HG02798 (cell line): ENCODE measurements around the gene NOCT.
"Not testable (repeated sequence)": the region's sequence is repeated elsewhere in the genome, so short reads cannot be mapped to it uniquely, and the experiment has no call there.

Experiments used
- ATAC-seq: cut with Tn5 transposase; IDR thresholded peaks from one replicate; pipeline ENCODE4 v1.9.1; 2021; ENCODE audit warnings: mild to moderate bottlenecking; ENCODE audit not compliant: unreplicated experiment, poor library complexity

NOCT gene, protein sequence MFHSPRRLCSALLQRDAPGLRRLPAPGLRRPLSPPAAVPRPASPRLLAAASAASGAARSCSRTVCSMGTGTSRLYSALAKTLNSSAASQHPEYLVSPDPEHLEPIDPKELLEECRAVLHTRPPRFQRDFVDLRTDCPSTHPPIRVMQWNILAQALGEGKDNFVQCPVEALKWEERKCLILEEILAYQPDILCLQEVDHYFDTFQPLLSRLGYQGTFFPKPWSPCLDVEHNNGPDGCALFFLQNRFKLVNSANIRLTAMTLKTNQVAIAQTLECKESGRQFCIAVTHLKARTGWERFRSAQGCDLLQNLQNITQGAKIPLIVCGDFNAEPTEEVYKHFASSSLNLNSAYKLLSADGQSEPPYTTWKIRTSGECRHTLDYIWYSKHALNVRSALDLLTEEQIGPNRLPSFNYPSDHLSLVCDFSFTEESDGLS

DNA sequence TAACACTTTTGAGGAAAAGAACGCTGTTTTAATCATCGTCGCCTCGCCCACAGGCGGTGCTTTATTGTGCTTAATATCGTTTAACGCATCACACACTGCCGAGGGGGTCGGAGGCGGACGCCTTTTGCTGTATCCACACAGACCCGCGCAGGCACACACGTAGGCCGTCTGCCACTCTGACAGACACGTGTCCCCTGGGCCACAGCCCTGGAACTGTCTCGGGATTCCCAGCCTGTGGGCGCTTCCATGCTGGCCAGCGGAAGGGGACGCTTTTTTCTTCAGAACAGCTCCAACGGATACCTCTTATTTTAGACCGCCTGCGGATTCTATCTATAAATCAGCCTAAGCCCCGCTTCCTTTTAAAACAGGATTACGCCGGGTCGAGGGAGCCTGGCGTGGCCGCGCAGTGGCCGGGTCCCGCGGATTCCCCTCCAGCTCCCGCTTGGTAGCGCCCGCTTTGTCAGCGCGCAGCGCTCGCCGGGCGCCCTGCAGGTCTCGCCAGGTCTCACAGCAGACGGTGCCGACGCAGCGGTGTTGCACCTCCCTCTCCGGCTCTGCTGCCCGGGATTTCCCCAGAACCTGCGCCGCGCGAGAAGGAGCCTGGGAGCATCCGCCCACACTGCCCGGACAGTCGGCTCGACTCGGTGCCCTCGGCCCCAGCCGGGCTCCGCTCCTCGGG, at the start of gene NOCT:
TSS of gene NOCT (plus strand) at position 513 of the 679 bp plus-strand sequence. CDS start 201 bp downstream, outside the sequence.
- peak; percentile 95 for ATAC-seq

DNA sequence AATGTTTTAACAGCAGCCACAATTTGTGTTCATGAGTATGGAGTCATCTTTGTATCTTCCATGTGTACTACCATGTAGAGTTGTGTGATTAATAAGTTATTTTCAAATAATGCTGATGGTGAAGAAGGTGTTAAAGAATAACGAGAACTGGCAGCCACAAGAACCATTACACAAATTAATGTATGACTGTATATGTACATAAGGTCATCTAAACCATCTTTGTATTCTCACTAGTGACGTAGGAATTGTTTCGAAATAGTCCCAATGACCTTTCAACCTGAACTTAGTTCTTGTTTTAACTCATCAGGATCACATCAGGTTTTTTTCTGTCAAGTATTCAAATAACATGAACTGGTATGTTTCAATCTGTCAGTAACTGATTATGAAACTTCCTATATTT, 48.3 kb upstream of the NOCT start:
- peak; percentile 96 for ATAC-seq

DNA sequence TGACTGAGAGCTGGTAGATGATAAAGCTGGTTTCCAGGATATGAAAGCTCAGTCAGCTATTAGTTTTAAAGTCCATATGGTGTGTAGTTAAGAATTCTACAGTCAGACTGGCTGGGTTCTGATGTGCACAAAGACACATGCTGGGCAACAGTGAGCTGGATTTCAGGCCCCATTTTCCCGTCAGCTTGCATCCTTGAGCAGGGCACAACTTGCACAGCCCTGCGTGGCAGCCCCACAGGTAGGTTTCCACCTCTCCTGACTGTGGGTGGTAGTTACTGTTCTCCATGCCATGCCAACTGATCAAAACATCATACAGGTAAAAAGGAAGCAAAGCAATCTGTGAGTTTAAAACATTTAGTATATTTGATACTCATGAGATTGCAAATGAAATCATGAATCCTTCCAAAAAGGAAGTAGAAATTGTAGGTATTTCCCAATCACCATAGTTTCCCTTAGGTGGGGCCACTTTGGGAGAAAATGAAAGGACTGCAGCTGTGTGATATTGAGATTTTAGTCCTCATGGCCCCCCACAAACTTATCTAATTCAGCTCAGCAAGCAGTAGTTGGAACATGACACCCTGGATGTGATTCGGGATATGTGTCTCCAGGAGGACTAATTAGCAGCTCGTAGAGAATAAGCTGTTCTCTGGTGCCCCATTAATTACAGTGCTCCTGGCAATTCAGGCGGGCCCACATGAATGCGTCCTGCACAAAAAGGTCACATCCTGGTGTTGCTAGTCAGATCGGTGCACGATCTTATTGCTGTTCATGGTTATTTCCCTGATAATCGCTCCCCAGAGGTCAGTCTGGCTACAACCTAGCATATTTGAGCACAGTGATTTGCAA, 42.4 kb upstream of the NOCT start:
- no peak for ATAC-seq

DNA sequence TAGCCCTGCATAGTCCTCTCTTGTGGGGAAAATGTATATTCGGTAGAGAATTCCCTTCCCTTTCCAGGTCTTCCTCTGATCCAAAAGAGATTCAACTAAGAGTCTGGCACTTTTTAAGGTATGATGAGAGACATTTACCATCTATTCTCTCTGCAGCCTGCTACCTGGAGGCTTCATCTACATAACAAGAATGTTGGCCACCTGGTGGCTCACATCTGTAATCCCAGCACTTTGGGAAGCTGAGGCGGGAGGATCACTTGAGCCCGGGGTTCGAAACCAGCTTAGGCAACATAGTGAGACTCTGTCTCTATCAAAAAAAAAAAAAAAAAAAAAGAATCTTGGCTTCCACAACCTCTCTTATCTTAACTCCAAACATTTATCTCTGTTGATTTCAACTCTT, 40.4 kb upstream of the NOCT start:
- ATAC-seq = no peak

DNA sequence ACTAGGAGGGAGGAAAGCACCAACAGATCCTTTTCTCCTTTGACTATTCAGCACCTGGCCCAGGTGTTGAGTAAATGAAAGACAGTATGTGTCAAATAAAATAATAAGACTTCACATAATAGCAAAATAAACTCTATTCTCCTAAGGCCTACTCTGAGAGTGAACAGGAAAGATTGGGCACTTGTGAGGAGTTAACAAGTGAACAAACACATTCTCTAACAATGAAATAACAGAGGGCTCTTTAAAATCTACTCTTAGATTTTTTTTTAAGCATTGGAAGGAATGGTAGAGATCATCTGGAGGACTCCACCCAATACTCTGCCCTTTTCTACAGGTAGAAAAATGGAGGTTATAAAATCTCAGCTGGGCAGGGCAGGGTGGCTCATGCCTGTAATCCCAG, 39.1 kb upstream of the NOCT start:
- ATAC-seq = no peak

DNA sequence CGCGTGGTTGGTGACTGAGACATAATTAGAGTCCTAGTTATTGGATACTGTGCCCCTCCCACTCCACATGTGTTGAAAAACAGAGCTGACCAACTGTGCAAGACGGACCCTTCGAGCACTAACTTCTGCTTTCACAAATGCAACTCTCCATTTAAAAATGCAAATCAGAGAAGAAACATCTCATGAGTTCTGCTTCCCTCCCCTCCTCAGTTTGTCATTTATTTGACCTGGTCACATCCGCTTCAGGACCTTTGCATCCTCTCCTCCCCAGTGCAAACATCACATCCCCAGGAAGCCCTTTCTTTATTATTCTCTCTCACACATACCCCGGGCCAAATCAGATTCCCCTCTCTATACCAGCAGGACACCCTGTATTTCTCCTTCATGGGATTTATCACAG, 38.1 kb upstream of the NOCT start:
- peak; percentile 90 for ATAC-seq

DNA sequence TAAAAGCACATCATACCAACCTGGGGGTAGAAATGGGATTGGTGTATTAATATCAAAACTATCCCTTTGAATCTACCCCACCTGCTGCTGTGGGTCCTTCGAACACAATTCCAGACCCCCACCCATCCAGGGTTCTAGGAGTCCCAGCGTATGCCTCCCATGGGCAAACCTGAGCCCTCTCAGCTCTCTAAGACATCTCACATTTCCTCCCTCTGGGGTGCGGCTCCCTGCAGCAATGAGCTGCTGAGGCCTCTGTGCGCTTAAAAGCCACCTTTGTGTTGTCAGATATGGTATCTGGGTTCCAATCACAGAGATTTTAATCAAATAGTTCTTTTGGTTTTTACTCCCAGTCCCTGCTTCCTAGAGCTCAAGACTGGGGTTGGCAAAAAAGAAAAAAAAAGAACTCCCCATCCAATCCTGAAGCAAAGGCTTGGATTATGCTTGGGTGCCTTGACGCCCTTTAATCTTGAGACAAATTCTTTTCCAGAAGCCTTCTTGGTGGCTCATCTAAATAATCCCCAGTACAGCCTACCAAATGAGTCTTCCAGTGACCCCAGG, 37.5 kb upstream of the NOCT start:
- ATAC-seq = no peak

DNA sequence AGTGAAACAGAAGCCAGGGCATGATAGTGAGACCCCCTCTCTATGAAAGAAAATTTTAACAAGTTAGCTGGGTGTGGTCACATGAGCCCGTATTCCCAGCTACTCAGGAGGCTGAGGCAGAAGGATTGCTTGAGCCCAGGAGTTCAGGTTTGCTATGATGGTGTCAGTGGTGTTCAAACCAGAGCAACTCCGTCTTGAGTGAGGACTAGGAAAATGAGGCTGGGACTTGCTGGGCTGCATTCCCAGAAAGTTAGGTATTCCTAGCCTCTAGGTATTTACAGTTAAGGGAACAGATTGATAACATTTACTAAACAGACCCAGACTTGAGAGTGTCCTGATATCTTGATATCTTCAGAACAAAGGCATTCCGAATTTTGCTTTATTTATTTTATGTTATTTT, 37.0 kb upstream of the NOCT start:
- no peak for ATAC-seq

DNA sequence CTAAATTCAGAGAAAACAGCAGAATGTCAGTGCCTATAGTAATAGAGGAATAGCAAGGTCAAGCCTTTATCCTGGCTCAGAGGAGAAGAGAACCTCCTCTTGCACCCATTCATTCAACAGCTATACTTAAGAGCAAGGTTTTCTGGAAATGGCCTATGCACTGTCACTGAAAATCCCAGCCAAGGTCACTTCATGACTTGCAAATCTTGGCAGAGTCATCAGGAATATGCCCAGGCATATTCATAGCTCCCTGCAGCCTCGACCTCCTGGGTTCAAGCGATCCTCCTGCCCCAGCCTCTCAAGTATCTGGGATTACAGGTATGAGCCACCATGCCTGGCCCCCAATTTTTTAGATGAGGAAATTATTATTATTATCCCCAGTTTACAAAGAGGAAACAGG, 35.8 kb upstream of the NOCT start:
- ATAC-seq = no peak

DNA sequence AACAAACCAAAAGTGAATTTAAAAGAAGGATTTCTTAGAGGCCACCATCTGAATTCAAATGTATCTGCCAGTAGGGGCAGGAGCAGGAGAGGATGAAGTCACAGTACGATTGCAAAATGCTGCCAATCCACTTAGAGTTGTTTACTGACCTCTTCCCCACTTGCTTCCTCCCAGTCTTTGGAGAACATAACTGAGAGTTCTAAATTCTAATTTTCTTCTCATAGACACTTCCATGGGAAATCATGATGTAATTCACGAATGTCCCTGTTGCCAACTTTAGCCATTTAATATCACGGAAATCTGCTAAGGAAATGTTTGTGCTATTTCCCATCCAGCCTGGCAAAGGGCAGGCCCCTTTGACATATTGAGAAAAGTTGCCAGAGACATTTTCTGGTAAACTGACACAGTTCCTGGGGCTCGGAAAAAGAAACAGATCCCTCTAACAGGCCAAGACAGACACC, 33.6 kb upstream of the NOCT start:
- no peak for ATAC-seq

DNA sequence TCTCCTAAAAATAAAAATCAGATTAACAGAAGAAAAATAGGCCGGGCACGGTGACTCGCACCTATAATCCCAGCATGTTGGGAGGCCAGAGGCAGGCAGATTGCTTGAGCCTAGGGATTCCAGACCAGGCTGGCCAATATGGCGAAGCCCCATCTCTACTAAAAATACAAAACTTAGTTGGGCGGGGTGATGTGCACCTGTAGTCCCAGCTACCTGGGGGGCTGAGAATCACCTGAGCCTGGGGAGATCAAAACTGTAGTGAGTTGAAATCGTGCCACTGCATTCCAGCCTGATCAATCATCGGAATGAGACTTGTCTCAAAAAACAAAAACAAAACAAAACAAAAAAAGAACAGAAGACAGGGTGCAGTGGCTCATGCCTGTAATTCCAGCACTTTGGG, 32.8 kb upstream of the NOCT start:
- no peak for ATAC-seq

DNA sequence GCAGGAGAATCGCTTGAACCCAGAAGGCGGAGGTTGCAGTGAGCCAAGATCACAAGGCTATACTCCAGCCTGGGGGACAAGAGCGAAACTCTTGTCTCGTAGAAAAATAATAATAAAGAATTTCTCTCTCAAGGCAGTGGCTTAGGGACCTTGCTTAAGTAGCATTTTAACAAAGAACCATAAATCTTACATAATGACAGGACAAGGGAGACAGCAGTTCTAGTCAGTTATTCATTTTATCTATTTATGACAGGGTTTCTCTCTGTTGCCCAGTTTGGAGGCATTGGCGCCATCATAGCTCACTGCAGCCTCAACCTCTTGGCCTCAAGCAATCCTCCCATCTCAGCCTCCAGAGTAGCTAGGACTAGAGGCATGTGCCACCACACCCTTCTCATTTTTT, 31.9 kb upstream of the NOCT start:
- ATAC-seq = no peak

DNA sequence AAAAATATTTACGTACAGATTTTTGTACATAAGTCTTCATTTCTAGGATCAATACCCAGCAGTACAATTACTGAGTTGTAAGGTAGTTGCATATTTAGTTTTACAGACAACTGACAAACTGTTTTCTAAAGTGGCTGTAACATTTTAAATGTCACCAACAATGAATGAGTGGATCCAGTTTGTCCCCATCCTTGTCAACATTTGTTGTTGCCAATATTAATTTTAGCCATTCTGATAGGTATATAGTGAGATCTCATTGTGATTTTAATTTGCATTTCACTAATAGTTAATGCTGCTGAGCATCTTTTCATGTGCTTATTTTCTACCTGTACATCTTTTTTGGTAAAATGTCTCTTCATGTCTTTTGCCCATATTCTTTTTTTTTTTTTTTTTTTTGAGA, 30.9 kb upstream of the NOCT start:
- ATAC-seq = no peak

DNA sequence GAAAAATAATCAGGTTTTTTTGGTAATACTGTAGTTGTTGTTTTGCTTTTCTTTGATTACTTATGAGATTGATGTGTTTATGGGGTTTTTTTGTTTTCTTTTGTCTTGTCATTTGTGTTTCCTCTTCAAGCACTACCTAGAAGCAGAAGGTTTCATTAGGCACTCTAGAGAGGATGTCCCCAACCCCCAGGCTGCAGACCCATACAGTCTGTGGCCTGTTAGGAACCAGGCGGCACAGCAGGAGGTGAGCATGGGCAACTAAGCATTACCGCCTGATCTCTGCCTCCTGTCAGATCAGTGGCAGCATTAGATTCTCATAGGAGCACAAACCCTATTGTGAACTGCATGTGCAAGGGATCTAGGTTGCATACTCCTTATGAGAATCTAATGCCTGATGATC, 22.9 kb upstream of the NOCT start:
- no peak for ATAC-seq

DNA sequence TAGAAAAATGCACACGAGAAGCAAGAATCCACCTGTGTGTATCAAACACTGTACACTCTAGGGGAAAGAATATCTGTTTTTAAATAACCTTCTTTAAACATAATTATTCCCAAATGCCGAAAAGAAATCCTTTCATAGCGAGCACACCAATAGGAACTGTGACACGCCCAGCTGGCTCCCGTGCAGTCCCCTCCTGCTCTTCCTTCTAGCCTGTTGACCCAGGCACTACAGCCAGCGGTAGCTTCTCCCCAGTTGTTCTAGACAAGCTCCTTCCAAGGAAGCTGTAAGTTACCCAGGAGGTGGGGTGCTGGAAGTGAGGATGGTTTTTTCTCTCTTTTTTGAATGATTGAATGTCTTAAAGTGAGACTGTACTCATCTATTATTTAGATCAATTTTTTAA, 19.5 kb upstream of the NOCT start:
- no peak for ATAC-seq

DNA sequence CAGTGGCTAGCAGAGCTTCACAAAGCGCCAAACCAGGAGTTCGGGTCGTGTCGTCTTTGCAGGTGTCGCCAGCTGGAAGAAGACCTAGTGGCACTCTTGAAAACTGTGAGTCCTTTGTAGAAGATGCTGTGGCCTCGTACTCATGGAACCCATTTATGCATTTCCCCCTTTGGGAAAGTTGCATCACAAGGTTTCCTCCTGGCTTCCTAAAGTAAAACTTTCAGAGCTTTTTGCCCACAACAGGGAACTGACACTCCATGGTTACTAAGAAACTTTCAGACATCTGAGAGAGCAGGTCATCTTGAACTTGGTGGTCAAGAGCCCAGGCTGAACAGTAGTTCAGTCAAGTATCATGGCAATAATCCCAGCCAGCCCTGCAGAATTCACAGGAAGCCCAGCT, 15.9 kb upstream of the NOCT start:
- ATAC-seq = no peak

DNA sequence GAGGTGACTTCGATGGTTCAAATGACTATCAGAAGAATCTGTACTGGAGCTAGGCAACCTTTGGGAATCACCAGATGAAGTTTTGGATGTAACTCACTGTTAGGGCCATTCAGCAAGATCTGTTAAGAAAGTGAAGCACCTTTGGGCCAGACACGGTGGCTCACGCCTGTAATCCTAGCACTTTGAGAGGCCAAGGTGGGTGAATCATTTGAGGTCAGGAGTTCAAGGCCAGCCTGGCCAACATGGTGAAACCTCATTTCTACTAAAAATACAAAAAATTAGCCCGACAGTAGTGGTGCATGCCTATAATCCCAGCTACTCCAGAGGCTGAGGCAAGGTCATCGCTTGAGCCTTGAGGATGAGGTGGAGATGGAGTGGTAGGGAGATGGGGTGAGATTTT, 15.4 kb upstream of the NOCT start:
- ATAC-seq = not testable (repeated sequence)

DNA sequence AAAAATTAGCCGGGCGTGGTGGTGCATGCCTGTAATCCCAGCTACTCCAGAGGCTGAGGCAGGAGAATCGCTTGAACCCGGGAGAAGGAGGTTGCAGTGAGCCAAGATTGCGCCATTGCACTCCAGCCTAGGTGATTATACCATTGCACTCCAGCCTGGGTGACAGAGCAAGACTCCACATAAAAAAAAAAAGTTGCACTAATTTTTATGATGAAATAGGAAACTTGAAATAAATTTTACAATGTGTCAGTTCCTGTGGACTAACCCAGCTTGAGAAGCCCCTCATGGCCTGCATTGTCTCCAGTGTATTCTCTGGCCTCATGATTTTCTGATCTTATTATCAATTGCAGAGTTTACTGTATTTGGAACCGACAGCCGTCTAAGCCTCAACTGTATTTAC, 14.2 kb upstream of the NOCT start:
- ATAC-seq = not testable (repeated sequence)

DNA sequence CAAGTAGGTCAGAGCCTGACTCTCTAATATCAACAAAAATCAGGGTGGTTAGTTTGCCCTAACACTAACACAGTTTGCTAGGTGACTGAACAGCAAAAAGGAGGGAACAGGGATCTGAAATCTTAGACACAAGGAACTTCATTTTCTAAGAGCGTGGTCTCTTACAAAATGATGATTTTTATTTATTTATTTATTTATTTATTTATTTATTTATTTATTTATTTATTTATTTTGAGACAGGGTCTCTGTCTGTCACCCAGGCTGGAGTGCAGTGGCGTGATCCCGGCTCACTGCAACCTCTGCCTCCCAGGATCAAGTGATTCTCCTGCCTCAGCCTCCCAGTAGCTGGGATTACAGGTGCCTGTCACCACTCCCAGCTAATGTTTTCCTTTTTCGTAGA, 11.9 kb upstream of the NOCT start:
- not testable (repeated sequence) for ATAC-seq

DNA sequence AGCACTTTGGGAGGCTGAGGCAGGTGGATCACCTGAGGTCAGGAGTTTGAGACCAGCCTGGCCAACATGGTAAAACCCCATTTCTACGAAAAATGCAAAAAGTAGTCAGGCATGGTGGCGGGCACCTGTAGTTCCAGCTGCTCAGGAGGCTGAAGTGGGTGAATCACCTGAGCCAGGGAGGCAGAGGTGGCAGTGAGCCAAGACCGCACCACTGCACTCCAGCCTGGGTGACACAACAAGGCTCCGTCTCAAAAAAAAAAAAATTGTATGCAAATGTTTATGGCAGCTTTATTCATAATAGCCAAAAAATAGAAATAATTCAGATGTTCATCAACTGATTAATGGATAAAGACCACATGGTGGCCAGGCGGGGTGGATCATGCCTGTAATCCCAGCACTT, 9.8 kb upstream of the NOCT start:
- no peak for ATAC-seq

DNA sequence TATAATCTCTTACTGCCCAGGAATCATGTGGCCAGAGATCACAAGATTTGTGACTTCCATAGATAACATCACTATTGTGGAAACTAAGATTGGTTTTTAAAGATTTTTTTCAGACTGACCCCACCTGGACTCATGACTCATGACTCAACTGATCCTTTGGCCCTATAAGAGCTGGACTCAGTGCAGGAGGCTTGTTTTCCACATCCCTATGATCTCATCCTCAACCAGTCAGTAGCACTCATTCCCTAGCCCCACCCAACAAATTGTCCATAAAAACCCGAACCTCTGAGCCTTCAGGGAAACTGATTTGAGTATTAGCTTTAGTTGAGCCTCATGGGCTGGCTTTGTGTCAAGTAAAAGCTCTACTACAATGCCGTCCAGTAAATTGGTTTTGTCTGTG, 7.9 kb upstream of the NOCT start:
- no peak for ATAC-seq
